ENCODE results near the gene POLA1.

The POLA1 gene

DNA sequence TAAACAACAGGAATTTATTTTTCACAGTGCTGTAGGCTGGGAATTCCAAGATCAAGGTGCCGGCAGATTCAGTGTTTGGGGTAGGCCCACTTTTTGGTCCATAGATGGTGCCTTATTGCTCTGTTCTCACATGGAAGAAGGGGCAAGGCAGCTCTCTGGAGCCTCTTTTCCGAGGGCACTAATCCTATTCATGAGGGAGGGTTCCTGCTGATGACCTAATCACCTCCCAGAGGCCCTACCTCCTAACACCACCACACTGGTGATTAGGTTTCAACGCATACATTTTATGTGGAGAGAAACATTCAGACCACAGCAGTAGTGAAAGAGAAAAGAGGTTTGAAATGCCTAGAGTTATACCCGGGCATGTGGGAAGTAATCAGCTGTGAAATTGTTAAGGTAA is 1.4 kb upstream of the POLA1 start:
- DNase-seq = no peak

- DNase-seq = no peak
Observed at GRCh38 chrX:24694825-24695224, 1.1 kb downstream of the POLA1 start.

DNA sequence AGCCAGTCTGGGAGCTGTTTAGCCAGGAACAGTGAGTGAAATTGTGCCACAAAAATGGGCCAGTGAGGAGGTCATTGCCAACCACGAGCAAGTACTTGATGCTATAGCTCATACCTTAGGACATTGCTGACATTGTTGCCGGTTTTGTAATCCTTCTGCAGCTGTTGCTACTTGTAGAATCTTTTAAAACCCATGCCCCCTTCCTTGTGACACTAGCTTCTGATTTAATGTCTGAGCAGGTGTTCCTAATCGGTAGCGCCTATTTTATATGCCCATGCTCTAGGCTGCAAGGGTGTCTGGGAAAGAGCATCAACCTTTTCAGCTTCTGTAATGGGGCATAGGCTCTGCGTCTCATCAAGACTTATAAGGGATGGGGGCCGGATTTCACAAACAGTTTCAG is 2.6 kb downstream of the POLA1 start:
- no peak for DNase-seq

GRCh38 chrX:24702362-24703184 is 8.9 kb downstream of the POLA1 start:
- no peak for DNase-seq

- DNase-seq = no peak
Observed at GRCh38 chrX:24703185-24703494, 9.4 kb downstream of the POLA1 start.

DNA sequence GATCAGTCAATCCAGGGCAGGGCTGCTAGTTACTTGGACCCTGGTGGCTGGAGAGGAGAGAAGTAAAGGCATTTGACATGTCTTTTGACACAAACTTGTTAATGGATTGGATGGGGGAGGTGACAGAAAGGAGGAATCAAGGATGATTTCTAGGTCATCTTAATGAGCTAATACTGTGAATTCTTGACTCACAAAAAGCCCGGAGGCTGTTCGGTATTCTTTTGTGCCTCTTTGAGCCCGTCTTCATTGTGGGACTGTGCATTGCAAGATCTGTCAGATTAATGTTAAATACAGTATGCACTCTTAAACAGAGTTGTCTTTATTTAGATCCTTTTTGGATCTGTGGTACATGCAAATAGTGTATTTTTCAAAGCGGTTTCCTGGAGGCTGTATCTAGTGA is 25.1 kb downstream of the POLA1 start:
- no peak for DNase-seq

DNA sequence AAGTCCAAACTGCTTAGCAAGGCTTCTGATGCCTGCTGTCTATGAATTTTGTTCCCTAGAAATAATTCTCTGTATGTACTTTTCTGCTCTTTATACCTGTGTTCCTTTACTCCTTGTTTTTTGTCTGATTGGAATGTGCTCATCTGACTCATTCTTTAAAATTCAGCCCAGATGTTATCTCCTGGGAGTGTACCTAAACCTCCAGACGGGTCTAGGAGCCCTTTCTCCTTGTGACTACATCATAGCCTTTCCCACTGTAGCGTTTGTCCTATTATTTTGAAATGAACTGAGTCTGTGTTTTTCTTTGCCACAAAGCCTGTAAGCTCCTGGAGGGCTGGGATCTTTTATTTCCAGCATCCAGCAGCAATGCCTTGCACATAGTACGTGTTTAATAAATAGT is 26.3 kb downstream of the POLA1 start:
- DNase-seq = no peak

GRCh38 chrX:24728530-24728929 is 34.8 kb downstream of the POLA1 start:
- DNase-seq = no peak

DNA sequence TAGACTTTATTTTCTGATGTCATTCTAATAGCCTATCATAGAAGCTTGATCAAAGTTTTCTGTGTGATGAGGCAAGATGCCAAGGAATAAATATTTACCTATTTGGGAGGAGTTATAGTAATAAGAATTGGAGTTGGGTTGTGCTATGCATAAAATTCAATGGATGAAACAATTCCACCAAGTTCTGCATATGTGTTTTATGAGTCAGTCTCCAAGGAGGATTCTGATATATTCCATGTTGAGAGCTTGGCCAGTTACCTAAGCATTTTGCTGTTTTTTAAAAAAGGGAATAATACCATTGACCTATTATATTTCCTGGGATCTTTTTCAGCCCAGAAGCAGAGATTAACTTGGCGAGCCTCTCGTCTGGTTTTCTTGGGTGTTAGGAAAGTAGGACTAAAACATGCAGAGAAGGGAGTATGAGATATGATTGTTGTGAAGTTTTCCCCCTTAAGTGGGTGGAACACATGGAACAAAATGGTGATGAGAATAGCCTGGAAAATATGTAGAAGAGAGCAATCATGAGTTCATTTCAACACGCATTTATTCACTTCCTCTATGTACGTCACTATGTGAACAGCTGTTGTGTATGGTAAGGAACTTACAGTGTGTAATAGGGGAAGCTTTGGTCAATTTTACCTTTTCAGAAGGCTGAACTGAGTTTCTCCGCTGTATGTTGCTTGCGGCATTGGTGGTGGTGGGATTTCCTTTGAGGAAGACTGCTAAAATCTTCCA is 39.2 kb downstream of the POLA1 start:
- DNase-seq = no peak

GRCh38 chrX:24741330-24741729 is 47.6 kb downstream of the POLA1 start:
- DNase-seq = no peak

DNA sequence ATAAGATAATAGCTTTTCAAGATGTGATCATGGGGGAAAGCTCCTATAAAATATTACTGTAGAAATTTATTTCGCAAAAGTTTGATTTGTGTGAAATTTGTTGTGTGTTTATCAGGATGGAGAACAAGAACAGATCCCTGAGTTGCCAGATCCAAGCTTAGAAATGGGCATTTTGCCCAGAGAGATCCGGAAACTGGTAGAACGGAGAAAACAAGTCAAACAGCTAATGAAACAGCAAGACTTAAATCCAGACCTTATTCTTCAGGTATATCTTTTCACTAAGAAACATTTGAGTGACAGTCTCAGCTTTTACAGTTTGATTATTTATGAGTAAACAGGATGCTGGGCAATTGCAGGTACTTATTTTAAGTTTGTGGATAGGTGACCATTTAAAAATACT is 54.5 kb downstream of the POLA1 start:
- DNase-seq = no peak

DNA sequence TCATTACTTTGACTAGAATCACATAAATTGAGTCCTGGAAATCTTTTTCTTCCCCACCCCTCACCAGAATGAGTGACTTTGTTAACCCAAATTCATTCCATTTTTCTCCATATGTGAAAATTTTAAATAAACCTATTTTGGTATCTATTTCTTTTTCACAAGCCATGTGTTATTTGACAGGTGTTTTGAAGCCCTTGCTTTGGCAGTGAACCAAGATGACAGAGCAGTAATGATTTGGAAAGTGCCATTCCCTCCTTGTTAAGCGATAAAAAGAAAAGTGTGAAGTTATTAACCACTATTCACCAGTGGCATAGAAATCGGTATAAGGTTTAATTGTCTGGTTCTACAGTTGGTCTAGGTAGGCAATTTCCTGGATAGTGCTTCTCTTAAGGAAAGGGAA is 66.1 kb downstream of the POLA1 start:
- DNase-seq = no peak

DNA sequence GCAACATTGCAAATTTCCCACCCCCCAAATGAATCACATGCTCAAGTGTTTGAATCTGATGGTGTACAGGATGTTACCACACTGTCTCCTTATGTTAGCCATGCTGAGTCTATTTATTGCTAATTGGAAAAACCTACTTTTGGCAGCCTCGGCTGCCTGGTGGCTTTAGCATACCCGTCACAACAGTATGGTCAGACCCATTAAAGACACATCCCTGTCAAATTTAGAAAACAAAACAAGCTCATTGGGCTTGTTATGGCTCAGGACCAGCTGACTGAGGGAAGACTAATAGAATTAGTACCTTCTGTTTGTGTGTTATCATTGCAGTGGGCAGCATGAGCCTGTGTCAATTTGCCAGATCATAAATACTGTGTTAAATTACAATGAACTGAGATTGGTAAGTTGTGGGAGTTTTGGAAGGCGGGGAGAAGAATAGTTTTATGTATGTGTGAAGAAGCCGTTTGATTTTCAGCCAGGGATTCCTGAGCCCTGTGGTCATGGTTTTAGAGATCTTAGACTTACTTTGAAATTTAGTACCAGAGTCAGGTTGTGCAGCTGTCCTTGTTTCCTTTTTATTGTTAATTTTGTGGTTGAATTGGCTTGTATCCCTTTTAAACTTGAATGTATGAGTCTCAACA is 66.8 kb downstream of the POLA1 start:
- no peak for DNase-seq

- no peak for DNase-seq
Observed at GRCh38 chrX:24761306-24761705, 67.6 kb downstream of the POLA1 start.

GRCh38 chrX:24763989-24764388 is 70.3 kb downstream of the POLA1 start:
- DNase-seq = no peak

GRCh38 chrX:24767557-24767956 is 73.8 kb downstream of the POLA1 start:
- DNase-seq = no peak

- no peak for DNase-seq
Observed at GRCh38 chrX:24768556-24768955, 74.8 kb downstream of the POLA1 start.

GRCh38 chrX:24774650-24775049 is 80.9 kb downstream of the POLA1 start:
- DNase-seq = no peak

DNA sequence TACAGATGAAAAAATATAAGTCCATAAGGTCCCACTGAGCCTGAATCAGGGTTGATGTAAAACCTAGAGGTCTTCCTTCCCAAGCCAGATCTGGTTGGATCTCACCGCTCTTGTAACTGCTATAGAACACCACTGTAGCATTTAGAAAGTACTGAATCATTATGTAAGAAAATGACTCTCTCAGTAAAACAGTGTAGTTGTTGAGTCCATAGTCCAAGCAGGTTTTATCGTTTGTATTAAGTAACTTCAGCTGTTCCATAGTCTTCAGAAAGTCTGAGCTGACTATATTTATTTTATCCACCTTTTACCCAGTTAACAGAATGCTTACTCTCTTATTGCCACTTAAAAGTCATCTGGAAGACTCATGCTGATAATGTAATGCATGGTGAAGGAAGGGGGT is 82.2 kb downstream of the POLA1 start:
- DNase-seq = no peak

- DNase-seq = no peak
Observed at GRCh38 chrX:24777660-24778059, 83.9 kb downstream of the POLA1 start.

DNA sequence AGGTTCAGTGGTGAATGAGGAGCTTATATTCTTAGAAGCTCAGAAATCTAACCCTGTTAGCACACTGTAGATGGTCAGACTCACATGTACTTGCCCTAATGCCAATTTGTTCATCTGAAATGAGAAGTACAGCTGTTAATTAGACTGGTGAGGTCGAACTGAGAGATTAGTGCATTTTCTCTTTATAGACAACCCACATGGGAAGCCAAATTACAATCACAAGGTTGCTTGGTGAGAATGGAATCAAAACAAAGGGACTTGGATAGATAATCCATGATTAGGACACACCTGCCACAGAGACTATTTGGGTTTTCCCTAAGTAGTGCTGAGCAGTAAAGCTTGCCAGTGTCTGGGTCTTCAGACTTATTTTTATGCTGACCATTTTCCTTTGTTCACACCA is 88.3 kb downstream of the POLA1 start:
- DNase-seq = no peak

GRCh38 chrX:24789047-24789446 is 95.3 kb downstream of the POLA1 start:
- DNase-seq = no peak

GRCh38 chrX:24790166-24790565 is 96.4 kb downstream of the POLA1 start:
- DNase-seq = no peak

DNA sequence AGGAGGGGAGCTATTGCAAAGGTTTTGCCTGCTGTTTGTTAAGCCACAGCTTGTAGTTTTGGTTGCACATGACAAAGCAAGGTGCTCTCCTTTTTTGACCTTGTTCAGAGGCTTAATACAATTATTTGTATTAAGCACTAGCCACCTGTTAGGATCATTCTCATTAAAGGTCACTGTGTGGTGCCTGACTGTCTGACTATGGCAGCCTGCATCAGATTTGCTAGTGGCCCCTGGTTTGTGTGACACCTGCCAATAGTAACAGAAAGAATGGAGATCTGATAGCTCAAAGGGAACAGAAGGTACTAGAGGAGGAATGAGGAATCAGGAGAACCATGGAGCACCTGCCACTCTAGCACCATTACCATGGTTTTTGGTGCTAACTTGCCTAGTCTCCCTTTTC is 102.5 kb downstream of the POLA1 start:
- no peak for DNase-seq
